HAP-1 (cell line): ENCODE results near the gene NUDC.

Experiments used
- DNase-seq, 2 experiments: peaks; one replicate each; pipeline ENCODE4 v3.0.0-alpha.2; 2016 to 2020; ENCODE audit warnings: low spot score in 2 of 2
- H3K27me3 ChIP-seq: fragments of 250-450 bp; sonication (Bioruptor Pico); 2 replicates; pipeline ENCODE4 v1.5.1; 2020; ENCODE audit warnings: low read depth, mild to moderate bottlenecking, moderate library complexity
- H3K36me3 ChIP-seq: fragments of 250-450 bp; sonication (Bioruptor Pico); replicated peaks from 2 replicates; pipeline ENCODE4 v1.5.1; 2020; ENCODE audit warnings: mild to moderate bottlenecking
- H3K4me1 ChIP-seq: fragments of 250-450 bp; sonication (Bioruptor Pico); 2 replicates; pipeline ENCODE4 v1.5.1; 2020; ENCODE audit warnings: mild to moderate bottlenecking
- H3K4me3 ChIP-seq: fragments of 250-450 bp; sonication (Bioruptor Pico); 2 replicates; pipeline ENCODE4 v1.5.1; 2020; ENCODE audit warnings: mild to moderate bottlenecking, moderate library complexity
- H3K9me3 ChIP-seq: fragments of 250-450 bp; sonication (Bioruptor Pico); 2 replicates; pipeline ENCODE4 v1.5.1; 2020; ENCODE audit warnings: mild to moderate bottlenecking, moderate library complexity
- in situ Hi-C: fragments of 300-500 bp; cut with MboI; formaldehyde crosslinking; loops from 3 replicates; pipeline ENCODE4 v1.14.3; 2020; ENCODE audit warnings: low sequenced_read_pairs, inconsistent platforms, mixed read lengths

NUDC gene

DNA sequence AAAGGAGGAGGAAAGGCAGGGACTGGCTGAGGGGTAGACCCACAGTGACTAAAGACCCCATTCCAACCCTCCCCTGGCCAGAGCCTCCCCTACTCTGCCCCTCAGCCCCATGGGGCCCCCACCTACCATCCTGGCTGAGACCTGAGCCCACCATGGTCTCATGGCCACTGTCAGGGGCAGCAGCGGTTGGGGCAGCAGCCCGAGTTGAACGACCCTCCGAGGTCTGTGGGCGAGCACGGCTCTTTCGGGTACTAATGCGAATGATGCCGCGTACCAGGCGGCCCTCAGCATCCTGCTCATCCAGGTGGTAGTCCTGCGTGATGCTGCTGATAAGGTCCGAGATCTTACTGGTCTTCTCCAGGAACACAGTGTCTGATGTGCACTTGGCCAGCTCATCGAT is 29.7 kb downstream of the NUDC start:
- no peak for DNase-seq
- Histone ChIP-seq H3K4me3 (no peak overlapping the region), H3K4me1 (no peaks in the 10 kb centered on the region; the same call in 1 of the 2 replicates), H3K27me3 (peaks cover 9% of the 10 kb centered on the region), H3K36me3 (peaks cover 8% of the 10 kb centered on the region), H3K9me3 (no peaks in the 10 kb centered on the region)
- in situ Hi-C loops = no loop called here

DNA sequence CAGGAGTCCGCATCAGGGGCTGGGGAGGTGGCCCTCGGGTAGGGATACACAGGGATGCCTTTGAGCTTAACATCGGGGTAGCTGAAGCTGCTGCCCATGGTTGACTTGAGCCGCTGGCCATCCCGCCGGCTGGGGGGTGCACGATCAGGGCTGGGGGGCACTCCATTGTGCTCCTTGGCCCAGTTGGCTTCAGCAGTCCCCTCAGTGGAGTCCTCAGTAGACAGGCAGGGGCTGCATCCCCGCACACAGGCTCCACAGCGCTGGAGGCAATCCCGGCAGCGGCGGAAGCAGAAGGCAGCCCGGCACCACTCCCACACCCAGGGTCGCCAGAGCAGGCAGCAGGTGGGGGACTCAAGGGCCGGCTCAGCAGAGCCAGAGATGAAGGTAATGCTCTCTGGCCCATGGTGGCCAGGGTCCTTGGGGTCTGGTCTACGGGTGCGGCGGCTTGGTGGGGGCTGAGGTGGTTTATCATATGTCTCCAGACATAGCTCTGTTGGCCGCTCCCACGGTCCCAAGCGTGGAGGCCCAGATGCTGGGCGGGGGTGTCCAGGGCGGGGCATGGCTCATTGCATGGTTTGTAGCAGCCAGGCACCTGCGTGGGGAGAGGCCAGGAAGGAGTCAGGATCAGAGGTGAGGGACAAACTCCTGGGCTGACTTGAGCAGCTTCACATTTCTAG is 30.4 kb downstream of the NUDC start:
- peaks cover under 1% of the 10 kb centered on the region; the same call in 1 of the 2 replicates for H3K36me3 ChIP-seq
- DNase-seq = no peak
- in situ Hi-C loops = no loop called here
- H3K4me1 ChIP-seq = no peaks in the 10 kb centered on the region; the same call in 1 of the 2 replicates
- H3K9me3 ChIP-seq = no peaks in the 10 kb centered on the region
- H3K4me3 ChIP-seq = no peak overlapping the region
- peaks cover 11% of the 10 kb centered on the region for H3K27me3 ChIP-seq

DNA sequence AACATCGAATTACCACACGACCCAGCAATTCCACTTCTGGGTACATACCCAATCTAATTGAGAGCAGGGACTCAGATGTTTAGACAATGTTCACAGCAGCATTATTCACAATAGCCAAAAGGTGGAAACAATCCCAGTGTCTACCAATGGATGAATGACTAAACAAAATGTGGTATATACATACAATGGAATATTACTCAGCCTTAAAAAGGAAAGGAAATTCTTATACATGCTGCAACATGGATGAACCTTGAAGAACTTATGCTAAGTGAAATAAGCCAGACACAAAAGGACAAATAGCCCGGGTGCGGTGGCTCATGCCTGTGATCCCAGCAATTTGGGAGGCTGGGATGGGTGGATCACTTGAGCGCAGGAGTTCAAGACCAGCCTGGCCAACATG is 31.8 kb downstream of the NUDC start:
- Histone ChIP-seq H3K27me3 (peaks cover 11% of the 10 kb centered on the region), H3K9me3 (no peaks in the 10 kb centered on the region), H3K36me3 (no peaks in the 10 kb centered on the region), H3K4me1 (no peaks in the 10 kb centered on the region; the same call in 1 of the 2 replicates), H3K4me3 (no peak overlapping the region)
- in situ Hi-C loops = no loop called here
- no peak for DNase-seq

DNA sequence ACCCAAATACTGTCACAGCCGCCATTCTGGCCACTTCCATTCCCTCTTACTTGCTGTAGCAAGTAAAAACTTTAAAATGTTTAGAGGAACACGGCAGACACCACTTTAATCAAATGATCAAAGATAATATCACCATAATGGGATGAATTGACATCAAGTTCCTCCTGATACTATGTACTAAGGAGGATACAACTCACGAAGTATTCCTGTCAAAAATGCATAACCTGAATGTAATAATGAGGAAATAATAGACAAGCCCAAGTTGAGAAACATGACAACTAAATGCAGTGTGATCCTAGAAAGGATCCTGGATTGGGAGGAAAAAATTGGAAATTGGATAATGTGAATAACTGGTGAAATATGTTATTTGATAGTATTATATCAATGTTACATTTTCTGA is 34.8 kb downstream of the NUDC start:
- Histone ChIP-seq H3K9me3 (no peaks in the 10 kb centered on the region), H3K27me3 (peaks cover 40% of the 10 kb centered on the region), H3K4me3 (no peak overlapping the region), H3K4me1 (no peaks in the 10 kb centered on the region; the same call in 1 of the 2 replicates), H3K36me3 (no peaks in the 10 kb centered on the region)
- in situ Hi-C loops = no loop called here
- no peak for DNase-seq

DNA sequence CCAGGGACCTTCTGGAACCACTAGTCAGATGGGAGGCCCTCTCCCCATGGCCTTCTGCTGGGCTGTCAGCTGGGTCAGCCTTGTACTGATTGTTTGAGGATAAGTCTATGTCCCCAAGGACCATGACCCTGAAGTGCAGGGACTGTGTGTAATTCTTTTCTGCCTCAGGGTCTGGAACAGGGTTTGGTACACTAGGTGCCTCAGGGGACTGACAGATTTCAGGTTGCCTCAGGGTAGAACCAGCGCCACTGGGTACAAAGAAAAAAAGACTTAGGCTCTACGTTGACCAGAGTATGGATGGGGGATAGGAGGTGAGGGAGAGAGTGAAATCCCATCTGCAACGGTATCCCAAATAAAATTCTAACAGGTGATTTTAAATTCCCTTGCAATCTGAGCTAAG is 35.8 kb downstream of the NUDC start:
- H3K27me3 ChIP-seq = peaks cover 50% of the 10 kb centered on the region
- H3K9me3 ChIP-seq = no peaks in the 10 kb centered on the region
- in situ Hi-C loops = no loop called here
- H3K4me3 ChIP-seq = no peak overlapping the region
- H3K4me1 ChIP-seq = no peaks in the 10 kb centered on the region; the same call in 1 of the 2 replicates
- no peak for DNase-seq
- H3K36me3 ChIP-seq = no peaks in the 10 kb centered on the region

DNA sequence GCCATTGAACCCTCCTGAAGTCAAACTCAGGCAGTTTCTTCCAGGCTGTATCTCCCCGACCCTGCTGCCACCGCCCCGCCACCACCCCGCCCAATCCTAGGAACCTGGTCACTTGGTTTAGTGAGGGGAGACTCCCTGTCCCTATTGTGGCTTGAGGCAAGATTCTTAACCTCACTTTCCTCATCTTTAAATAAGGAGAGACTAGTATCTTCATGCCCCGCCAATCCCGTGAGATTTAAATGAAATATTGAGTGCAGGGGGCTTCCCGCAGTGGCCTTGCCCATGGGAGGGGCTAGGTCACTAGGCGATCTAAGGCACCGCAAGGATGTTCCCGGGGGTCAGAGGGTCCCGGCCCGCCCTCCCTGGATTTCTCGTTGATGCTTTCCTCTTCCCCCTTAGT is 37.7 kb downstream of the NUDC start:
- DNase-seq = no peak
- no peak overlapping the region for H3K4me3 ChIP-seq
- no peaks in the 10 kb centered on the region for H3K9me3 ChIP-seq
- H3K36me3 ChIP-seq = no peaks in the 10 kb centered on the region
- no peaks in the 10 kb centered on the region; the same call in 1 of the 2 replicates for H3K4me1 ChIP-seq
- H3K27me3 ChIP-seq = peaks cover 51% of the 10 kb centered on the region
- in situ Hi-C loops = no loop called here

DNA sequence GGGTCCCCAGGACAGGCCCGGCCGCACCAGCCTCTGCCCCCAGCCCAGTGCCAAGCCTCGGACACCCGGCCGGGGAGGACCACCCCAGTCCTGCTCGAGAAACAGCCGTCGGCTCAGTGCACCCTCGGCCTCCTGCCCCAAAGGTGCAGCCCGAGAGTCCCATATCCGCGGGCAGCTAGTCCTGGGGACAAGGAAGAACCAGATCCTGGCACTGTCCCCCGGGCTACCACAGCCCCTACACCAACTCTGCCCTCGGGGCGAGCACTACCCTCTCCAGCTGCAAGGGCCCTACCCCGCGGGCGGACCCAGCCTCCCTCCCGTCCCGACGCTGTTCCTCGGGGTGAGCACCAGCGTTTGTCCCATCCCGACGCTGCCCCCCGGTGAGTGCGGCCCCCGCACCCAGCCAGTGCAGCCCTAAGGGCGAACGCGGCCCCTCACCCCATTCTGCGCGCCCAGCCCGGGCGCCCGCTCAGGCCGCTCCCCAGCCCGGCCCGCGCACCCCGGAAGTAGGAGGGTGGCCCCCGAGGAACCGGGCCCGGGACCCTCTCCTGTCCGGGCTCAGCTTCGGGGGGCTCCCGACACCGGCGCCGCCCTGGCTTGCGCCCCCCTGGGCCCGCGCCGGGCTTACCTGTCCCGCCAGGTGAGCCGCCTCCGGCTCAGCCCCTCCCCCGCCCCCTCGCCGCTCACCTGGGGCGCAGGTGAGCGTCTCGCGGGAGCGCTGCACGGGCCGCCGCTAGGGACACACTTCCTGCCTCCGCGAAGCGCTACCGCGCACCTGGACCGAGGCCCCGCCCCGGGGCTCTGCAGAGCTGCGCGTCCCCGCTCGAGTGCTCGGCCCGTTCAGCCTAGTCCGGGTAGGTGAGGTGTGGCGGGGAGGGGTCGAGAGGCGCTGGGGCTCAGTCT is 38.4 kb downstream of the NUDC start, which contains the start of gene KDF1:
TSS of gene KDF1 (minus strand) at position 747 of the 903 bp plus-strand sequence. CDS start 8,088 bp downstream, outside the sequence.
- in situ Hi-C loops = no loop called here
- Histone ChIP-seq H3K27me3 (peaks cover 50% of the 10 kb centered on the region), H3K9me3 (no peaks in the 10 kb centered on the region), H3K4me3 (no peak within 1 kb of the TSS), H3K4me1 (no peaks in the 10 kb centered on the region; the same call in 1 of the 2 replicates), H3K36me3 (no peaks in the 10 kb centered on the region)
- no peak for DNase-seq

DNA sequence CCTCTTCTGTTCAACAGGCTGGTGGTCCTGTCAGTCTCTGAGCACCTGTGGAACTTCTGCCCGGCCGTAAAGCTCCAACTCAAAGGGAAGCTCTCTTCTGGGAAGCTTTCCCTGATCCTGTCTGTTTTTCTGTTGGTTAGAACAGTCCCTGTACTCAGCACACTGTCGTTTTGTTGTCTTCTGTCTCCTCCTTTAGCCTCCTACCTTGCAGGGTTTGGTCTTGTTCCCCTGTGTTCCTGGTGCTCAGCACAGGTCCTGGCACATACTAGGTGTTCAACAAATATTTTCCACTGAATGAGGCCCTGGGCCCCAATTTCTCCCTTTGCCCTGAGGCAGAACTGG is 39.1 kb downstream of the NUDC start:
- H3K36me3 ChIP-seq = no peaks in the 10 kb centered on the region
- H3K9me3 ChIP-seq = no peaks in the 10 kb centered on the region
- no peaks in the 10 kb centered on the region; the same call in 1 of the 2 replicates for H3K4me1 ChIP-seq
- peaks cover 46% of the 10 kb centered on the region for H3K27me3 ChIP-seq
- in situ Hi-C loops = no loop called here
- H3K4me3 ChIP-seq = no peak overlapping the region
- no peak for DNase-seq

DNA sequence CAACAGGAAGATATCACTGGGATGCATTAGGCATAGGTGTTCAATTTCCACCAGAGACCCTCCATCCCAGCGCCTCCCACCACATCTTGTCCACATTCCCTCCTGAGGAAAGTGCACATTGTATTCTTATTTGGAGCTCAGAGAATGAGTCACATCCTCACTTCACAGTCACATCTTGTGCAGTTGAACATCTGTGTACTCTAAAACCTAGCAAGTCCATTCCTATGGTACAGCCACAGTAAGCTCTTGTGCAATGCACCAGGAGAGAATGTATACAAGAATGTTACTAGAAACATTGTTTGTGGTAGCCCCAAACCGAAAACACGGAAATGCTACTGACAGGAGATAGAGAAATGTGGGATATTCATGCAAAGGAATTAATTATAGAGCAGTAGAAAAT is 40.3 kb downstream of the NUDC start:
- in situ Hi-C loops = no loop called here

DNA sequence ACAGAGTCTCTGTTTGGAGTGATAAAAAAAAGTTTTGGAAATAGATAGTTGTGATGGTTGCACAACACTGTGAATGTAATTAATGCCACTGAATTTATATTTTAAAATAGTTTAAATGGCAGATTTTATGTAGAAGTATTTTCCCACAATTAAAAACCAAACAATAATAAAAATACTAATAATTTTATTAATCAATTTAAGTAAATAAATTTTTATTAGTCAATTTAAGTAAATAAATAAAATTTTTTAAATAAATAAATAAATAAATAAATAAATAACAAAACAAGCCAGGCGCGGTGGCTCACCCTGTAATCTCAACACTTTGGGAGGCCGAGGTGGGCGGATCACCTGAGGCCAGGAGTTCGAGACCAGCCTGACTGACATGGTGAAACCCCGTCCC is 43.7 kb downstream of the NUDC start:
- peaks cover 24% of the 10 kb centered on the region for H3K27me3 ChIP-seq
- no peaks in the 10 kb centered on the region for H3K9me3 ChIP-seq
- no peak overlapping the region for H3K4me3 ChIP-seq
- no peaks in the 10 kb centered on the region for H3K4me1 ChIP-seq
- in situ Hi-C loops = no loop called here
- no peaks in the 10 kb centered on the region for H3K36me3 ChIP-seq
- no peak for DNase-seq

More for the DNA sequence above, 40.3 kb downstream of the NUDC start:
- H3K4me3 ChIP-seq = no peak overlapping the region
- H3K27me3 ChIP-seq = peaks cover 41% of the 10 kb centered on the region
- no peaks in the 10 kb centered on the region for H3K4me1 ChIP-seq
- no peaks in the 10 kb centered on the region for H3K36me3 ChIP-seq
- H3K9me3 ChIP-seq = no peaks in the 10 kb centered on the region
- no peak for DNase-seq

DNA sequence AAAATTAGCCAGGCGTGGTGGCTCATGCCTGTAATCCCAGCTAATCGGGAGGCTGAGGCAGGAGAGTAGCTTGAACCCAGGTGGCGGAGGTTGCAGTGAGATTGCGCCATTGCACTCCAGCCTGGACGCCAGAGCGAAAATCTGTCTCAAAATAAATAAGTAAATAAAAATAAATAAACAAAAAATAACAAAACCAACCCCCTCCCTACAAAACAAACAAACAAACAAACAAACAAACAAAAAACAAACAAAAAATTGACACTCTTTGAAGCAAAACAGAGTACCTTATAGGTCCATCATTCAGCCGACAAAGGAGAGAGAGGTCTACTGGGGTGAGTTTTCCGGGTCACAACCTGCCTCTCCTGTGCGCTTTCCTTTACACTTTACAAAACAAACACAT is 44.1 kb downstream of the NUDC start:
- in situ Hi-C loops = no loop called here
- H3K4me3 ChIP-seq = no peak overlapping the region

DNA sequence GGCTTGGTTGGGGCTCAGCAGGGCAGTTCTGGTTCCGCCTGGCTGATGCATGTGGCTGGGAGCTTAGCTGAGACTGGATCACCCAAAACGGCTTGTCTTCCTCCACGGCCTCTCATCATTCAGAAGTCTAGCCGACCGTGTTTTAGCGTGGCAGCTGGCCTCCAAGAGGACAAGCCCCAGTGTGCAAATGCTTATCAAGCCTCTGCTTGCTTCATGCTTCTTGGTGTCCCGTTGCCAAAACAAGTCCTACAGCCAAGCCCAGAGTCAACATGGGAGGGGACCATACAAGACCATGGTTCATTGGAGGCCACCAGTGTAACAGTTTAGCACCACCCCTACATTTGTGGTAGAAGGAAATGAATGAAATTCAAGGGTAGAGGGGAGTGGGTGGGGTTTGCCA is 49.3 kb downstream of the NUDC start:
- Histone ChIP-seq H3K4me3 (no peak overlapping the region), H3K36me3 (no peaks in the 10 kb centered on the region), H3K27me3 (peaks cover under 1% of the 10 kb centered on the region), H3K9me3 (no peaks in the 10 kb centered on the region), H3K4me1 (no peaks in the 10 kb centered on the region)
- in situ Hi-C loops = no loop called here
- DNase-seq = no peak

More for the DNA sequence above, 44.1 kb downstream of the NUDC start:
- DNase-seq = no peak
- no peaks in the 10 kb centered on the region for H3K9me3 ChIP-seq
- H3K27me3 ChIP-seq = peaks cover 20% of the 10 kb centered on the region
- no peaks in the 10 kb centered on the region for H3K36me3 ChIP-seq
- H3K4me1 ChIP-seq = no peaks in the 10 kb centered on the region

DNA sequence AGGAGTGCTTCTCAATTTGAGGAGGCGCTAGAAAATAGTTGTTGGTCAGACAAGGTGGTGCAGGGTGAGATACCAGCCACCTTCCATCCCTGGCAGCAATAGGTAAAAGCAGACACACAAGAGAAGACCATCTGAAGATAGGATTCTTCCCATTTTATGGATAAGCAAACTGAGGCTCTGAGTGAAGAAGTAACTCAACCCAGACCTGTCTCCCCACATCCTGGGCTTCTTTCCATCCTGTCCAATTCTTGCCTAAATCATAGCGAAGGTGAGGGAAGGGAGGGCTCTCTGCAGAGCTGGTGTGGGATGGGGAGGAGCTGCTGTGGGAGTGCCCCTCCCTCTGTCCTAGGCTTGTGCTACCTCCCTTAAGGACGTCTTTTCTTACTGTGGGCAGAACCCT is 50.0 kb downstream of the NUDC start:
- Histone ChIP-seq H3K4me3 (no peak overlapping the region), H3K27me3 (no peaks in the 10 kb centered on the region; the same call in 1 of the 2 replicates), H3K36me3 (no peaks in the 10 kb centered on the region), H3K4me1 (no peaks in the 10 kb centered on the region), H3K9me3 (no peaks in the 10 kb centered on the region)
- DNase-seq = no peak
- in situ Hi-C loops = no loop called here

DNA sequence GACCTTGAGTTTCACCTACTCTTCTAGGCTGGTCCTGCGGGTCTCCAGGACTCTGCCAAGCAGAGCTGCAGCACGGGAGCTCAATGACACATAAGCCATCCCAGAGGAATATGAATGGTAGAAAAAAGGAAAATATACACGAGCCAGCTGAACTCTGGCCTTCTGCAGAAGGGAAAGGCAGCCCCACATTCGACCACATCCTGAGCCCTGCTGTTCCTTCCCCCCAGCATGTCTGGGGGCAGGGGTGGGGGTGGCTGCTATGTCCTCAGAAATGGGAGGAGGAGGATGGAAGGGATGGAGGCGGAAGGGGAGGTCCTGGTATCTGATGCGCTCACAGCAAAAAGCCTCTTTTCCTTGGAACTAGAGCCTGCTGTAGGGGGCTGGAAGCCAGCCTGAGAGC is 50.8 kb downstream of the NUDC start:
- no peaks in the 10 kb centered on the region for H3K9me3 ChIP-seq
- H3K4me1 ChIP-seq = no peaks in the 10 kb centered on the region
- no peaks in the 10 kb centered on the region for H3K27me3 ChIP-seq
- in situ Hi-C loops = no loop called here
- H3K36me3 ChIP-seq = no peaks in the 10 kb centered on the region
- no peak overlapping the region for H3K4me3 ChIP-seq
- DNase-seq = no peak
